T-helper 1 cell (primary cell): ENCODE measurements around the gene TXK.

Source experiments
- DNase-seq, 5 donors: peaks; one replicate each; pipeline ENCODE4 v3.0.0-alpha.2; 2012 to 2020

The TXK gene

DNA sequence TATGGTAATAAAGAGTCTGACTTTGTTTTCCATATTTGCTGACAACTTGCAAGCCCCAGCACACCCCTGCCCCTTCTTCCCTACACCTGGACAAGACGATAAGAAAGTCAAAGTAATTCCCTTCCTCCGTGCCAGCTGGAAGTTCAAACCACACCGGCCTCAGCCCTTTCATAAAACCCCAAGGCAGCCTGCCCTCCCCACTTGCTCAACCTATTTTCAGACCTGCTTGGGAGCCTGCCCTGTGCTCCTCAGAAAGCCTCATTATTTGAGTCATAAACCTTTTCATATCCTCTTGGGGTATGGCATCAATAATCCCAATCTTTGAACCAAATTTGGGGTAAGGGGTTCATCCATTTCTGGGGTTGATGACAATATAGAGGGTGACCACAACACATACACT, 88.0 kb downstream of the TXK start:
- no peak for DNase-seq

DNA sequence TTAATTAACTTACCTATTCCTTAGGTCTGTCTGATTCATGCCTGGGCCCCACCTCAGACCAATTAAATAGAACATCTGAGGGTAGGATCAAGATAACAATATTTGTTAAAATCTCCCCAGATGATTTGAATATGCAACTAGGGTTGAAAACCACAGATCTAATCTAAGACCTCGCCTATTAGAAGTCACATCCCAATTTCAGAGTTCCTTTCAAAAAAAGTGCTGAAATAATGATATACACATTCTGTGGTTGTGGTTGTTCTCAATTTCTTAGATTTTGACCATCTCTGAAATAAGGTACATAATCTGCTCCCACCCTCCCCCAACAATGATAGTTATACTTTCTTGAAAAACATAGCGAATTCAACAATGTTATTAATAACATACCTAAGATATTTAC, 89.8 kb downstream of the TXK start:
- no peak for DNase-seq

DNA sequence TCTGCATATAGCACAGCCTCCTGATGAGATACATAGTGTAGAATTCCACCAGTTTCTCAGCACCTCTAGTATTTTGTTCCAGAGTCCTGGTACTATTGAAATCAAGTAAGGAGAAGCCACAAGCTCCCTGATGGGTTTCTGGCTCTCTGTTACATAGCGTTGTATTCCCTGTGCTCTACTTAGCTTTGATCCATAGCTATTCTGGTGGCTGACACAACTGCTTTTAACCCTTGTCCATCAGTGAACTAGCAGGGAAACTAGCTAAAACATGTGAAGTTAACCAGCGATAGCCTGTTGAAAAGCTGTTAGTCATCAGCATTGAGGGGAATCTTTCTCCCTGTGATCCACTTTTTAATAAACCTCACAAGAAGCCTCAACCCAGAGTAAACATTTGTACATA, 90.5 kb downstream of the TXK start:
- no peak for DNase-seq

DNA sequence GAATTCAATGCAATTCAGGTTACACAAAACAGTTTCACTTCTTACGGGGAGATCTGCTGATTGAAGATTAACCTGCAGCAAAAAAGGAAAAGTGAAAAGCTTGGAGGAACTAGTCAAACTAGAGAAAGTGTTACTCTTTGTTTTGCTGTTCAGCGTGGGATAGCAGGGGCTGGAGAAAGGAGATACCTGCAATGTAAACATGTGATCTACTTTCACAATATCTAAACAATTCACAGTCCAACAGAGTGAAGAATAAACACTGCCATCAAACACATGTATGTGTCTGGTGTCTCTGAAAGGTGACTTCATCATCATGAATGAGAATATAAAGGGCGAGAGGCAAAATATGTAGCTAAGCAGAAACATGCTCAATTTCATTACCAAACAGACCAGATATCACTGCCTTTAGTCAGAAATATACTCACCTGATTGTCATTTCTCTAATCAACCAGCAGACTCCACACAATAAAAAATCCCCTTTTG, 91.0 kb downstream of the TXK start:
- no peak for DNase-seq

DNA sequence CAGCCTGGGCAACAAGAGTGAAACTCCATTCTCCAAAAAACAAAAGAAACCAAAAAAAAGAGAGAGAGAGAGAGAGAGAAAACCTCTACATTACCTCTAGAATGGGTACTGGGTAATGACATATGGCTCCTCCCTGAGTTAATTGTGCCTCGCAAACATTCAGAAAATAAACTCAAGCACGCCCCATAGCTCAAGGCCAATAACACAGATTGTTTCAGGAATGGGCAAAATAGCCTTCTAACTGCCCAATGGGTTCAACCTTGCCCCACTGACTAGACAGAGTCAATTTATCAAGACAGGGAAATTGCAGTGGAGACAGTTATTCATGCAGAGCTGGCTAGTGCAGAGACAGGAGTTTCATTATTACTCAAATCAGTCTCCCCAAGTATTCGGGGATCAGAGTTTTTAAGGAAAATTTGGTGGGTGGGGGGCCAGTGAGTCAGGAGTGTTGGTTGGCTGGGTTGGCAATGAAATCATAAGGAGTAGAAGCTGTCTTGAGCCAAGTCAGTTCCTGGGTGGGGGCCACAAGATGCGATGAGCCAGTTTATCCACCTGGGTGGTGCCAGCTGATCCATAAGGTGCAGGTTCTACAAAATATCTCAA, 92.4 kb downstream of the TXK start:
- no peak for DNase-seq

DNA sequence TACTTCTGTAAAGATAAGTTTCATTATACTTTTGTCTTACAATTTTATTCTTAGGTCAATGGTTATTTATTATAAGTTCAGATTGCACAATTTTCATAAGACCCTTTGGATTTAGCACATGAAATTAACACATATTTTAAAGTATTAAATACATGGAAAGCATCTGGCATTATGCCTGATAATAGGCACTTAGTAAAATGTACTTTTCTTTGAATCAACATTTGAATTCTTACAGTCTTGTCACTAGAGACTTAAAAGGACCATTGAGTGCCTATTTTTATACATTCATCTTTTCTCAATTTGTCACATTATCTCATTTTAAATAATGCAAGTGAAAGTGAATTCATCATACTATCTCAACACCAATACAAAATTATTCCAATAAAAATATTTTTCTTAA, 94.5 kb downstream of the TXK start:
- no peak for DNase-seq

DNA sequence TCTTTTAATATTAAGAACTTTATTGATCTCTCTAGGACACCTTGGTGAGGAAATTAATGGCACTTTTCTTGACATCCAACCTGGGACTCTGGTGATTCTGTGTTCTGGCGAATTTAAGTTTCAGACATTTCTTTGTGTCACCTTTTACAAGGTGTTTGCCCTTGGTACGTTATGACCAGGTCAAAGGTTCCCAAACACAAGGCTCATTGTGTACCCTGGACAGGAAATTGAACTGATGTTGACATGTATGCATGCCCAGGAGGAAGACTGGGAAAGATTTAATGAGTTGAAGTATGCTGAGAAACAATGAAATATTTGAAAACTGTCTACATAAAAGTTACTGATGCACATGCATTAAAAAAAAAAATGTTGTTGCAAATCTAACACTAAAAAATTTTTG, 95.4 kb downstream of the TXK start:
- no peak for DNase-seq

DNA sequence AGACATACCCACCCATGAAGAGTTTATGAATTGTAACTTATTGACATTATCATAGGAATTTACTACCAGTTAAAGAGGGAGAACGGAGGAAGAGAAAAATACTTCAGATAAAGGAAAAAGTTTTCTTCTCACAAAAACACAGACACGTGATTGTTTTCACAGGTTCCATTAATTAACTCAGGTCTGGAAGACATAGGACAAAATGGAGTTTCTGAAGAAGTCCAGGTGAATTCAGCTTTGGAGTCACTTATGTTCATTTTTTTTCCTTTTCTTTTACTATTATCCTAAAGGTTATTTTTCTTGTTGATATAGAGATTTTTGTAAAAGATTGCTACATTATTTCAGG, 97.0 kb downstream of the TXK start:
- DNase-seq = no peak

DNA sequence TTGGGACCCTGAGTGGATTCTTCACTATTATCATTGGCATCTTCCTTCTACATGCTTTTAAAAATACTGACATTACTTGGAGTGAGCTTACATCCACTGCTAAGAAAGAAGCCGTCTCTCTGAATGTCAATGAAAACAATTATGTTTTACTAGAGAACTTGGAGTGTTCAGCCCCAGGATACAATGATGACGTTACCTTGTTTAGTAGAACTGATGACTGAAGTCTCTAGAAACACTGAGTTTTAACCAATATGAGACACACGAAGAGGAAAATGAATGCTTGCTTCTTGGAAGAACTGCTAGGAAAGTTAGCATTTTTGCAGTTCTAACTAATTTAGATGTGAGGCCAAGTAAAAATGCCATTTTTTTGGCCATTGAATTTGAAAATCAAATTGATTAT, 98.1 kb downstream of the TXK start:
- DNase-seq = no peak

DNA sequence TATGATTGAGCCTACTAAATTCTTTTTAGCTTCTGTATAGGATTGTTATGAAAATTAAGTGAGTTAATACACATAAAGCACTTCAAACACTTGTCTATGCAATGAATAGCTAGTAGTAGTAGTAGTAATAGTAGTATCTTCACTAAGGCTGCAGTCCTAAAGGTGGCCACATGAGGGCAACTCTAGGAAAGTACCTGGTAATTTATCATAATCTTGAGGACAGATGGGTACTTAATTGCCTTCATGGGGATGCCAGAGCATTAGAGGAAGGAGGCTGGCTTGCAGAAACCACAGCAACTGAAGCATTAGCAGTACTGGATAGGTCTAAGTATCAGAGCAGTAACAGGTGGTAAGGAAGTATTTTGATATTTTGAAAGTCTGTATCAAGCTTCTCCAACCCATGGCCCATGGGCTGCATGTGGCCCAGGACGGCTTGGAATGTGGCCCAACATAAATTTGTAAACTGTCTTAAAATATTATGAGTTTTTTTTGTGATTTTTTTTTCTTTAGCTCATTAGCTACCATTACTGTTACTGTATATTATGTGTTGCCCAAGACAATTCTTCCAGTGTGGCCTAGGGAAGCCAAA, 100.1 kb downstream of the TXK start:
- DNase-seq = peak in 4 of 5 donors; percentile 18 to 51 (median 37)

DNA sequence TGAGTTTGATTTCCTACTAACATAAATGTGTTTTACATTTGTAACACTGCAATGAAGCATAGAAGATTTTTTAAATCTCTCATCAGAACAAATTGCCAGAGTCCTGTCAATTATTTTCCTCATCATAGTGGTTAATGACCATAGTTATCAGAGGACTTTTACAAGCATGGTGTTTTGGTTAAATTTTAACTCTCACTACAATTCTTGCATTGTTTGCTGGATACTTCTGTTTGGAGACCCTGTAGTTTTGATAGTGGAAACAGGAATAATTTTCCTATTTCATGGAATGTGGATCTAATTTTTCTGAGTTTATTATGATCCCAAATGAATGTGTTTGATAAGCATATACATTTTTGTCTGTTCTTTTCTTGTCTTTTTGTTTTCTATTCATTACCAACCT, 100.6 kb downstream of the TXK start:
- no peak for DNase-seq

DNA sequence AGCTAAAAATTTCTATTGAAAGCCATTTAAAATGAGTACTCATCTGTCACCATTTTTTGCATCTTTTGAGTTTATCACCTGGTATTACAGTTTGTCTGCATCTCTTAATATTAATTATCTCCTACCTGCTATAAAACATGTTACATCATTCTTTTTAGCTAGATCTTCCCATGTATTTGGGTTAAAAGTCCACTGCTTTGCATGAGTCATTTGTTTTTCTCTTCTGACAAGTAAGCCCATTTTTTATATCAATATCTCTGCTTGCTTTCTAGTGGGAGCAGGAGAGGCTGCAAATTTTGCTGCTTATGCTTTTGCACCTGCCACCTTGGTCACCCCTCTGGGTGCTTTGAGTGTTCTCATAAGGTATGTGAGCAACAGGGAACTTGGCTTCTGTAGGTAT, 101.3 kb downstream of the TXK start:
- no peak for DNase-seq

DNA sequence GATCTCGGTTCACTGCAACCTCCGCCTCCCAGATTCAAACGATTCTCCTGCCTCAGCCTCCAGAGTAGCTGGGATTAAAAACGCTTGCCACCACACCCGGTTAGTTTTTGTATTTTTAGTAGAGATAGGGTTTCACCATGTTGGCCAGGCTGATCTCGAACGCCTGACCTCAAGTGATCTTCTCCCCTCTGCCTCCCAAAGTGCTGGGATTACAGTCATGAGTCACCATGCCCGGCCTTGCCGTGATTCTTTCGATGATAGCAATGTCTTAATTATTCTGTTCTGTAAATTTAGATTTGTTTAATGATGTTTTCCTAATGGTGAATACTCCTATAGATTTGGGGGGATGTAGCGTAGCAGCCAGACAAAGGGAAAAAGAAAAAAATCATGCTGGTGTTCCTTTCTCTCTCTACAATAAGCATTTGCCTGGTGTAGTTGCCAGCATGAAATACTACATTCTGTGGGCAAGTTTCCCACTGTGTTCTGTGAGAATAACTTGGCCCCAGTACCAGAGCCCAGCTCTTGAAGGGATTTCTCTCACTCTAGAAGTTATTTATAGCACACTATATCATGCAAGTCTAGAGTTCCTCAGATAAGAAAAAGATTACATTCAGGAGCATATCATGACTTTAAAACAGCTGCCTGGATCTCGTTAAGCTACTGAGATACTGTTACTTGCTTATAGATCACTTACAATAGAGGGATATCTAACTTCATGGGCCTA, 102.1 kb downstream of the TXK start:
- no peak for DNase-seq

DNA sequence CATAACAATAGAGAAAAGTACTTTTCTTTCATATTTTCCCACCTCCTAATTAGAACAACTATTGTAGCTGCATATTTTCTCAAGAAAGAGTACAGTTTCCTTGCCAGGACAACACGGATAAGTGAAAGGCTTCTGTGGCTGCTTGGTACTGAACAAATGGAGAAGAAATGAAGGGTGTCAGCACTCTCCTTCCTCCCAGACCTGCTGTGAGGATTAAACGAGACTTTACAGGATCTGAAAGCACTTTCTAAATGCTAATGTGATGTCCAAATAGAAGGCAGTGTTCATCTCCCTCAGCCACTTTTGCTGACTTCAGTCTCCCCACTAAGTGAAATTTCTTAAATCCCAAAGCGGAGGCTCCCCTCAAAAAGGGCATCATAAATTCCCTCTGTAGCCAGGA, 103.6 kb downstream of the TXK start:
- DNase-seq = no peak

DNA sequence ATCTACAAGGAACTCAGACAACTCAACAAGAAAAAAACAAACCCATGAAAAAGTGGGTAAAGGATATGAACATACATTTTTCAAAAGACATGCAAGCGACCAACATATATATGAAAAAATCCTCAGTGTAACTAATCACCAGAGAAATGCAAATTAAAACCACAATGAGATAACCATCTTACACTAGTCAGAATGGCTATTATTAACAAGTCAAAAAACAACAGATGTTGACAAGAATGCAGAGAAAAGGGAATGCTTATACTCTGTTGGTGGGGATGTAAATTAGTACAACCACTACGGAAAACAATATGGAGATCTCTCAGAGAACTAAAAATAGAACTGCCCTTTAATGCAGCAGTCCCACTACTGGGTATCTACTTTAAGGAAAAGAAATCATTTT, 105.4 kb downstream of the TXK start:
- DNase-seq = no peak

DNA sequence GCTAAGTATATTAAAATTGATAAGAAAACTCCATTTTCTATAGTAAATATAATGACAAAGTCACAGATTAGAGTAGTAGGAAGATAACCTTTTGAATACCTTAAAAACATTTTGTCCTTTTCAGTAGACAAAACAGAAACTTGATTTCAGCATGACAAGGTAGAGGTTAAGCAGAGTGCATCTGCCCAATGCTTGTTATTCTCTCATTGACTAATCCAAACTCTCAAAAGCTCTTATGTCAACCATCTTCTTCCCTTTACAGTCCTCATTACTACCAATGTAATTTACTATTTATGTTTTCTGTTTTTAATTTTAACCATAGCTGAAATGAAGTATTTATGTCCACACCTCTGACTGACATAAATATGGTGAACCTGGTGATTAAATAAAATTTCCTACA, 106.4 kb downstream of the TXK start:
- no peak for DNase-seq

DNA sequence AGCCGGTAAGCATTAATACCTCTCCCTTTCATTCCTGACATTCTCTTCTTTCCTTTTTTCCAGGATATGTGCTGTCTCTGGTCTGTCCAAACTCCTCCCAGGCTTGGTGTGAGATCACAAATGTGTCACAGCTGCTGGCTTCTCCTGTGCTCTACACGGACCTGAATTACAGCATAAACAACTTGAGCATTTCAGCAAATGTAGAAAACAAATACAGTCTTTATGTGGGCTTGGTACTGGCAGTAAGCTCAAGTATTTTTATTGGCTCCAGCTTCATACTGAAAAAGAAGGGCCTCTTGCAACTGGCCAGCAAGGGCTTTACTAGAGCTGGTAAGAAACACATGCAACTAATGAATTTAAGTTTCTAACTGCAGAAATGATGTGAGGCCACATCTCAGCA, 109.0 kb downstream of the TXK start:
- no peak for DNase-seq

DNA sequence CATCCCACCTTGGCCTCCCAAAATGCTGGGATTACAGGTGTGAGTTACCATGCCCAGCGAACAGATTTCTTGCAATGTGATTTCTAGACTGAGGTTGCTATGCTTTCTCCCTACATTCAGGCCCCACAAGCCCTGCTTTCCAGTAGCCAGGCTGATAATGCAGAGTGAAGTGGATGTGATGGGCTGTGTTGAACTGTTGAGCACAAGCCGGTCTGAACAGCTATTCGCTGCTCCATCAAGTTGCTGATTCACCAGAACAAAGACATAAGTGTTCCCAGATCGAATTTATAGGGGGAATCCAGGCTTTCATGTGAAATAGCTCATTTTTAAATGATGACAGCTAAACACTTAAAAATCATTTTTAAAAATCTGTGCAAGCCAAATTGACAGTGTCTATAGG, 109.5 kb downstream of the TXK start:
- DNase-seq = no peak

DNA sequence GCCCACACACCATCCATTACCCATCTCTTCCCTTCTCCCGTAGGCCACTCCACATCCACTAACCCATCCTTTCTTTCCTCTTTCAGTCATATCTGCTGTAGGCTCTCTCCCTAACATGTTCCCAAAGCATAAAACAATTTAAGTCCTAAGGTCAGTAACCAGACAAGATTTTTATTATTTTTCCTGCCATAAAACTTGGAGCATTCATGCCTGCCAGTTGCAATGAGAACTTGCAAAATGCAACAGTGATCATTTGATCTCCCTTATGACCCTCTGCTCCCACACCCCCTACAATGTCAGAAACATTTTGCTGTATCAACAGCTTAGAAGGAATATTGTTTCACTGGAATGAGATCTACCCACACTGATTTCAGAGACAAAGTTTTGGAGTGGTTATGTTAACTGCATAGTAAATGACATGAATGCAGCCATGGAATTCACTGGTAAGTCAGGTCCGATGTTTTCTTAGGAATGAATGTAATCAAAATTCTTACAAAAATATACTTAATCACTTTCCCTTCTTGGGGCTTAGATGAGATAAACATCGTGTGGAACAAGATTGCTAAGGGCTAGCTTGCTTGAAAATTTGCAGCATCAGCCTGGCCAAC, 111.8 kb downstream of the TXK start:
- no peak for DNase-seq

DNA sequence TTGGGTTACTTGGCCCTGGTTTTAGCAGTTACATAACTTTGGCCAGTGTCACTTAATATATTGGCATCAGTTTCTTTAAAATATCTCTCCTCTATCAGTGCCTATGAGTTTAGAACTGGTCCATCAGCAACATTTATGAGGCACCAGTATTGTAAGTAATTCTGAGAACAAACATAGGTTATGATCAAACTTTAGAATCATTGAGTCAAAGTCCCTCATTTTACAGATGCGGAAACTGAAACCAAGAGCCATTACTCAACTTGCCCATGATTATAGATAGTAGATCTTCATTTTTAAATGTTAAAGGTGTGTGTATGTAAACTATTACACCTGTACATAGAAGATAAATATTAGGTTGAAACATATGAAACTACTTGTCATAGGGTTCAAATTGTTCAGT, 113.0 kb downstream of the TXK start:
- DNase-seq = no peak

DNA sequence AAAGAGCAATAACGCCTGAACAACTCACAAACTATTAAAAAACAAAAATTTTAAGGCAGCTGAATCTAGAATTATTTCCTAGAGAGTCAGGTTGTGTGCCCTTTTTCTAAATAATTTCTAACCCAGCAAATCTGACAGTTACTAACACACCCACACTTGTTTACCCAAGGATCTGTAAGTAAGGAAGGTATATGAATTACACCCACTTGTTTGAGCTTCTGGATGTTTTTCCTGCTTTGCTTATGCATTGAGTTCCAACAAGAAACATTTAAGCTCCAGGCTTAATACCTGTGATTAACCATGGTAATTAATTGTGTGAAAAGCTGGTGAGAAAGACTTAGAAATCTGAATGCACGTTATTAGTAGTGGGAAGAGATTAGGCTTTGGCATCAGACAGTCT, 115.9 kb downstream of the TXK start:
- DNase-seq = no peak

DNA sequence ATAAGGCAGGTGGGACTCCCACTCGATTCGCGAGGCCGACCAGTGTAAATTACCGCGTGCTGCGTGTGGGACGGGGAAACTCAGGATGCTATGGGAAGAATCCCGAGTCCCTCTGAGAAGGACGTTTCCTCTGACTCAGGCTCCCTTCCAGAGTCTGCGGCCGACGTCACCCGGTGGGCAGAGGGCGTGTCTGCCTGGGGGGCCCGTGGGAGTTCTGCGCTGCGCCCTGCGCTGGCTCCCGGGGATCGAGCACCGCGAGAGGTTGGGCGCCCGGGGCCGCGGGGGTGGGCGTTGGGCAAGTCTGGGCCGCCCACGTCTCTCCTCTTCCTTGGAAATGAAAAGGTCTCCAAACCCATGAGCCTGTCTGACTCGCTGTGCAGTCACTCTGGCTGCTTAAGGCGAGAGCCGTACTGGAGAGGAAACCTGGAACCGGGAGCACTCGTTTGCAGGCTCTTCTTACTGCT, 116.9 kb downstream of the TXK start:
- peak in 2 of 5 donors; percentile 4 to 14 for DNase-seq
